HG03045 (cell line): ENCODE results near the gene HASPIN.

ENCODE experiments used
- ATAC-seq: cut with Tn5 transposase; IDR thresholded peaks from one replicate; pipeline ENCODE4 v1.9.1; 2021; ENCODE audit warnings: mild to moderate bottlenecking, moderate library complexity; ENCODE audit not compliant: unreplicated experiment

Gene HASPIN

DNA sequence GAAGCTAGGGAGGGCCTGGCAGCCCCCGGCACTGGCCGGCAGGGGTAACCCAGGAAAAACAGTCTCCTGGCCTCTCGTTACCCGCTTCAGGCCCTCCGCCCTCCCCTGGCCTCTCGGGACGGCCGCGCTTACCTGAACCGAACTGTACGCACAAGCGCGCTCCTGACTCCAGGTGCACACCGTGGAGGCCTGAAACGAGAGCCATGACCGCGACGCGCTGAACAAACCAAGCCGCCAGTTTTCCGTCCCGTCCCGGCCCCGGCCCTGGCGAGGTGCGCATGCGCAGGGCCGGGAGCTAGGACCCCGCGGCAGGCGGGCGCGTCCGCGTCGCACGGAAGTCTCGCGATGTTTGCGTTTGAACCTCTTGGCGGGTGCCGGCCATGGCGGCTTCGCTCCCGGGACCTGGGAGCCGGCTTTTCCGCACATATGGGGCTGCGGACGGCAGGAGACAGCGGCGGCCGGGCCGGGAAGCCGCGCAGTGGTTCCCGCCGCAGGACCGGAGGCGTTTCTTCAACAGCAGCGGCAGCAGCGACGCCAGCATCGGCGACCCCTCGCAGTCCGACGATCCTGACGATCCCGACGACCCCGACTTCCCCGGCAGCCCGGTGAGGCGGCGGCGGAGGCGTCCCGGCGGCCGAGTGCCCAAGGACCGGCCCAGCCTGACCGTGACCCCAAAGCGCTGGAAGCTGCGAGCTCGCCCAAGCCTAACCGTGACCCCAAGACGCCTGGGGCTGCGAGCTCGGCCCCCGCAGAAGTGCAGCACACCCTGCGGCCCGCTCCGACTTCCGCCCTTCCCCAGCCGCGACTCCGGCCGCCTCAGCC, at the start of gene HASPIN:
TSS of gene HASPIN (plus strand) at position 348 of the 822 bp plus-strand sequence. CDS start at position 381, 33 bp downstream.
- peak; percentile 90 for ATAC-seq

DNA sequence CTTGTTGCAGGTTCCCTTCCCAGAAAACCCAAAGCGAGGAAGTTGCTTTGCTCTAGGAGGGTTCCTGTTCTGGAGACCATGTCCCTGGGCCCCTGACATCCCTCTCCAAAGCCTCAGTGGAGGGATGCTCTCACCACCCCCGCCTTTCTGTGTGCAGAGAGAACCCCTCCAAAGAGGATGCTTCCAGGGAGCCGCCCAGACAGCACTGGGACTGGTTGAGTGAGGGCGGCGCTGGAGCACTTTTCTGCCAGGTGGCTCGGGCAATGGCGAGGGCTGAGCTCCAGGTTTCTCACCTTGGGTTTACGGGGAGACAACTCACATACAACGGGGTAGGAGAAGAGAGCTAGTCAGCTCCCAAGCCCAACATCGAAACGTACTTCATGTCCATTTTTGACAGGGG, 47.8 kb upstream of the HASPIN start:
- no peak for ATAC-seq

DNA sequence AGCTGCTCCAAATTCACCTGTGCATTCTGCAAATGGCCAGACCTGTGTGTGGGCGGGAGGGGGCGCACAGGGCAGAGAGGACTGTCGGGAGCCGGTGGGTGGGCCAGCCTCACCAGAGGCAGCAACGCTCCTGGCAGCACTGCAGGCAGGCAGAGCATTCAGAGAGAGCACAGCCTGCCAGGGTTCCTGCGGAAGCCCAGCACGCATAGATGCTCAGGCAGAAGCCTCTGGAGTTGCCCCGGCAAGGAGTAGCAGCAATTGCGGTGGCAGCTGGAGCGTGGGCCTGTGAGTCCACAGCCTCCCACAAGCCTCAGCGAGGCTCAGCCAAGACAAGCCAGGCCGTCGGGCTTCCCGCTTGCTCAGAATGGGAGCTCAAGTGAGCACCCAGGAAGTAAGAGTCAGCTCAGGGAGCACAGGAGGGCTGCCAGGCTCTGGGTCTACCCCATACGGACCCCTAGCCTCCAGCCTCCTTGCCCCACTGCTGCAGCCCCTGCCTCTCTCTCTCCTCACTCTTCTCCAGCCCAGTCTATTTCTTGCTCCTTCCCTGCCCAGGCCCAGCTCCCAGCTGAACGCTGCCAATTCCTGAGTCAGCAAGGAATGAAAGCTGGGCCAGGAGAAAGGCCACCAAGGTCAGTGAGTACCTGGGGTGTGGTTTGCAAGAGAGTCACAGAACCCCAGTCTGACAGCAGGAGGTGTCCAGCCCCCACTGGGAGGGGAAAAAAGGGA, 45.4 kb upstream of the HASPIN start:
- no peak for ATAC-seq

DNA sequence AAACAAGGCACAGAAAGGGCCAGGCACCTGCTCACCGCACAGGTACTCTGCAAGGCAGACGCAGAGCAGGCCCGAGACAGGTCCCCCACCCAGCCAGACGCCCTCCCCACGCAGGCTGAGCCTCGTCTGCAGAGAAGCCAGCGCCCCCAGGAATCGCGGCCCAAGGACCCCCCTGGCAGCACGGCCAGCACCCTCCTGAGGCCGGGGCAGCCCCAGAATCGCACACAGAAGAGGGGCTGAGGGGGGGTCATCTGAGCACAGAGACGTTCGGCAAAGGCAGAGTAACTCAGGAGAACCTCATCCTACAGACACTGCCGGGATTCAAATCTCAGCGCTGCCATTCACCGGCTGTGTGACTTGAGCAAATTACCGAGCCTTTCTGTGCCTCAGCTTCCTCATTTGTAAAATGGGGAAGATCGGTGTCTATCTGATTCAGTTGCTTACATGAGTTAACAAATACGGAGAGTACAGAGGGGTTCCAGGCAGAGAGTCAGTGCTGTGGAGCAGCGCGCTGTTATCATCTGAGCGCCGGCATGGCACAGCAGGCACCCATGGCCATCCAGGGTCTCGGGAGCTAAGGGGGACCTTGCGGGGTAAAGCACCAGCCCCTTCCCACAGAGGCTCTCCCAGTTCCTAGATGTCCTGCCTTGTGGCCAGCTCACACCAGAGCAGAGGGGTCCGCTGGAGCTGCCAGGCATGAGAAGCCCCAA, 44.7 kb upstream of the HASPIN start:
- ATAC-seq: no peak

DNA sequence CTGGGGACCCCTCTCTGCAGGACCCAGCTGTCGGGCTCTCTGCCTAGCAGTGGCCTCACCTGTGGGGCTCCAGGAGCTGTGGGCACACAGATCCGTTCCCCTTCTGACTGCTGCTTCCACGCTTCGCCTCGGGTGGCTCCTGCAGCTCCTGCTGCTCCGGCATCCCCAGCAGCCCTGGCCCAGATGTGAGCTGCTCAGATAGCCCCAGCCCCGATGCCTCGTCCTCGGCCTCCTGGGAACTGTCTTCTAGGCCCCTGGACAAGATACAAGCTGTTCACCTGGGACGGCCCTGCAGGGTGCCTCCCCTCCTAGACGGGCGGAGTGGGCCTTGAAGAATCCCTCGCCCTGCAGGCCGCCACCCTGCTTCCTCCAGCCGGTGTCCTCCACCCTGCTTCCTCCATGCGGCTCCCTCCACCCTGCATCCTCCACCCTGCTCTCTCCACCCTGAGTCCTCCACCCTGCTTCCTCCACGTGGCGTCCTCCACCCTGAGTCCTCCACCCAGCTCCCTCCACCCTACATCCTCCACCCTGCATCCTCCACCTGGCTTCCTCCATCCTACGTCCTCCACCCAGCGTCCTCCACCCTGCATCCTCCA, 44.1 kb upstream of the HASPIN start:
- ATAC-seq: no peak

DNA sequence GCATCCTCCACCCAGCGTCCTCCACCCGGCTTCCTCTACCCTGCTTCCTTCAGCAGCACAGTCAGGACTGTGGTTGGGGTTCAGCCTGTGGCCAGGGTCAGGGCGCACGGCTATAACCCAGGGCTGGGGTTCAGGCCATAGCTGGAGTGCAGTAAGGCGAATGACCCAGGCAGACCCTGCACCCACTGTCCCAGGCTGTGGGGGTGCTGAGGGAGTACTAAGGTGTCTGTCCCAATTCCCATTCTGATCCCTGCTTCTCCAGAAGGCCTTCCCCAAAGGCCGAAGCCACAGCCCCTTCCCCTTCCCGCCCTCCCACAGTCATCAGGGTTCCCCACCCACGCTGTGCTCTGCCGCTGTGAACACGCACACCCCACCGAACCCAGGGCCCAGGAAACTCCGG, 42.6 kb upstream of the HASPIN start:
- ATAC-seq: no peak

DNA sequence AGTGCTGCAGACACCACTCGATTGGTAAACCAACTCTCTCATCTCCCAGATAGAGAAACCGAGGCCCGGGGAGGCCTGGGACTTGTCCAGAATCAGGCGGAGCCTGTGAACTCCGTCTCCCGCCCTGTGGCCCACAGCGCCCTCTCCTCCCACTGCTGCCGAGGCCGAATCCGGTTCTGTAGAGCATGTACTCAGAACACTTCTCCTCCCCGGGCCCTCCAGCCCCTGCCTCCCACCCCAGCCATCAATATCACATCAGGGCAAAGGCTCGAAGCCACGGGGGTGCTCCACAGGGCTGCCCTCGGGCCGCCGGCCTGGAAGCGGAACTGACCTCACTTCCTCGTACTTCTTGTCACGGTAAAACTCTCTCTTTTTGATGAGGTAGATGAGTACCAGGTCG, 42.1 kb upstream of the HASPIN start:
- ATAC-seq: no peak

DNA sequence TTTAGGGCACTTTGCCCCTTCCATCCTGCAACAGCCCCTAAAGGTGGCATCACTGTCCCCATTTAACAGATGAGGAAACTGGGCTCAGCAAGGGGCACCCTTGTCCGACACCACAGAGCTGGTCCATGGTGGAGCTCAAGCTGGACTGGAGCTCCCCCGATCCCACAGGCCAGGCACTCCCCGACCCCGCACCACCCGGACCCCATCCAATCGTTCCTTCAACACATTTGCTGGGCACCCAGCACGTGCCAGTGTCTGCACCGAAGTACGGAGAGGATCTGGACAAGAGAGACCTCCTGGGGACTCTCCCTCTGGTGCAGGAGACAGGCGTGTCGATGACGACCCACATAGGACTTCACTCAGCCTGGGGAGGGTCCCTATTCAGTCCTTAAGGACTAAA, 41.7 kb upstream of the HASPIN start:
- ATAC-seq: no peak

DNA sequence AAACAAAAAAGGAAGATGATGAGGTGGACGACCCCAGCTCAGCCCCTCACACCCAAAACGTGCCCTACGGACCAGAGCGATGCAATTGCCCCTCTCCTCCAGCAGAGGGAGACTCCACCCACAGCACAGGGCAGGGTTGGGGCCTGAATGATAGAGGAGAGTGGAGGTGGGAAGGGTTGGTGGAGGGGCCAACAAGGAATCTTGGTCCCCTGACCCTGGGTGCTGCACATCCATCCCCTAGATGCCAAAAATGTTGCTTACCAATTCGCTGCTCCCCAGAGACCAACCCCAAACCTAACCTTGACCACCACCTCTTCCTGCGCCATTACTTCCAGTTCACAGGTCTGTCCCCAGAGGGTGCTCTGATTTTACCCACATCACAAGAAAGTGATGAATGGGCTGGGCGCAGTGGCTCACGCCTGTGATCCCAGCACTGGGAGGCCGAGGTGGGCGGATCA, 40.6 kb upstream of the HASPIN start:
- no peak for ATAC-seq

DNA sequence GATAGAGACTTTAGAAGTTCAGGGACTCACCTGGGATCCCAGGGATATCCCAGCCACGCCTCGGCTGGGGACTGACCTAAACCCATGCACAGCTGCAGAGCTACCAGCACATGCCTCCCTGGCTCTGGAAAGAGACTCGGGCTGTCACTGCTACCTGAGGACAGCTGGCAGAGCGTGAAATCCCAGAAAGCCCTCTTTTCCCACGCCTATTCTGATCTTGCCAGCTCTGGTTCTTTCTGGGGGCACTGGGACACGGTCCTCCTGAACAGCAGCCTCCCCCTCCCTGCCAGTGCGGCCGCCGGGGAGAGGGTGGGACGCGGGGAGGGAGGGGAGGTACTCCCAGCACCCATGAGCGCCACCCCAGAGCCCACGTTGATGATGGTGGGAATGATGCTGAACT, 38.5 kb upstream of the HASPIN start:
- no peak for ATAC-seq

DNA sequence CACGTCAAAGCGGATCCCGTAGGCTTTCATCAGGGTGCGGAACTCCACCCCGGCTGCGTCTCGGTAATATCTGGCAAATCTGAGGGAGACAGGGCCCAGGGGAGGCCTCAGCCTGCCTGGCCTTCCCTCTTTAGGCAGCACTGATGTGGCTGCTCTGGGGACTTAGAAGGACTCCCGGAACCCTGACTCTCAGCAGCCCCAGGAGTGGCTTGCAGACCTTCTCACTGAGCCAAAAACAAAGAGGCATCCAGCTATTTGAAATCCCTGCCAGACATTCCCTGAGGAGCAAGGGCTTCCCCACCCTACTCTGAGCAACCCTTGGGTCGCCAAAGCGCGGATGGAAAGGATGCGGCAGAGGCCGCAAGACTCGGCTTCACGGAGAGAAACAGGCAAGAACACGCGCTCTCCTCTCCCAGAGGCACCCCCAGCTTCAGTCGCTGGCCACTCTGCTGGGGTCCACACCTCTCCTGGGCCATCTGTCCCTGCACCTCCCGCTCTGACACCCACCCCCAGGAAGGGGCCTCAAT, 35.6 kb upstream of the HASPIN start:
- ATAC-seq: no peak

DNA sequence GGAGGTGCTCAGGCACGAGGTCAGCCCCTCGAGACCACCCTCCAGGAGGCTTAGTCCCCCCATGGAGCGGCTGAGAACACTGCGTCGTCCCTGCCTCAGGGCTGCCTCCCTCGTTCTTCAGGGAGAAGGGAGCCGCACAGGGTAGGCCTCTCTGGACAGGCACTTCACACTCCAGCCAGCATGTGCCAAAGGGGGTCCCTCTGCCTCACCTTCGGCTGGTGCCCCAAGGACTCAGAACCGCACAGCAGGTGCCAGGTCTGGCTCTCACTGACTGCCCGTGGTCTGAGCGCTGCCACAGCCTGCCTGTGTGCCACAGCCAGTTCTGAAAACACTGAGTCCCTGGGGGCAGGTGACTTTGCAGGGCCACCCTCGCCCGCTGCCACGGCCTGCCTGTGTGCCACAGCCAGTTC, 34.8 kb upstream of the HASPIN start:
- no peak for ATAC-seq

DNA sequence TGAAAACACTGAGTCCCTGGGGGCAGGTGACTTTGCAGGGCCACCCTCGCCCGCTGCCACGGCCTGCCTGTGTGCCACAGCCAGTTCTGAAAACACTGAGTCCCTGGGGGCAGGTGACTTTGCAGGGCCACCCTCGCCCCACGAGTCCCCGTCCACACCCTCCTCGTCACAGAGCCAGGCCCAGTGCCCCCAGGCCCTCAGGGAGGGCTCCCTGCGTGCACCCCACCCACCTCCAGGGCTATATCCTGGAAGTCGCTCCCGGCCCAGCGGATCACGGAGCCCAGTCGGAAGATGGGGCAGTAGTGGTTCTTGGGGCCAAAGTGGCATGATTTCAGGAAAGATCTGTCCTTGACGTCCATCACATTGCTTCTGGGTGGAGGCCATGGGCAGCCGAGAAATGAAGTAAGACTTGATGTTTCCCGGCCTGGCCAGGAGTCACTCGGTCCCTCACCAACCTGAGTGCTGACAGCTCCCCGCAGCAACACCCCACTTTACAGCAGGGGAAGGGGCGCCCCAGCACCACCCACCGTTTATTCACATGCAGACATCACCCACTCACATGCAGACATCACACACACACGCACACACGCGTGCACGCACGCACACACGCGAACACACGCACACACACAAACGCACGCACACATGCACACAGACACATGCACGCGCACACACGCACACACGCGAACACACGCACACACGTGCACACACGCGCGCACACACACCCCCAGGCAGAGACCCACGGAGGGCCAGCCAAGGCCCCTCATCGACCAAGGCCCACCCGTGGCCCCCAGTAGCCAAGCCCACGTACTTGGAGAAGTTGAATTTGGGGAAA, 34.2 kb upstream of the HASPIN start:
- ATAC-seq: no peak

DNA sequence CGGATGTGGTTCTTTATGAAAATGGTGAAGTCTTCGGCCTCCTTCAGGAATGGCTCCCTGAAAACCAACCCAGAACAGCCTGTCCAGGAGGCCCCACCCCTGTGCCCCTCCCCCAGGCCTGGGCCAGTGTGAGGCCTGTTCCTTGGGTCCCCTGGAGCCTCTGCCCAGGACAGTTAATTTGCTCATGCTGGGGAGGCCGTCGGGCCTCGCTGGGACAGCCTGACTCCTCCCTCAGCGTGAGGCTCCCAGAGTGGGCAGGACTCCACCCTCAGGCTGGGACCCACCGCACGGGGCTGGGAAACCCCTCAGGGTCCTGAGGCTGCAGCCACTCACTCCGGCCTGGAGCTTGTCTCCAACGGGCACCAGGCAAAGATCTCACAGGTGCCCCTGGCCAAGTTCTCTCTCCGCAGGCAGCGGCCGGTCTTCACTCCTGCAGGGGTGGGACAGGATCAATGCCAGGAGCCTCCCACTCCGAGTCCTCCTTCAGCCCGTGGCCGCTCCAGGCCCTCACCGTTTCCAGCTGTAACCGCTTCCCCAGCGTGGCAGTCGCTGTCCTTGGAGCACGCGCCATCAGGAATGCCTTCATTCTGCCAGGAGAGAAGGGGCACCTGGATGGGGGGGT, 33.5 kb upstream of the HASPIN start:
- ATAC-seq: no peak

DNA sequence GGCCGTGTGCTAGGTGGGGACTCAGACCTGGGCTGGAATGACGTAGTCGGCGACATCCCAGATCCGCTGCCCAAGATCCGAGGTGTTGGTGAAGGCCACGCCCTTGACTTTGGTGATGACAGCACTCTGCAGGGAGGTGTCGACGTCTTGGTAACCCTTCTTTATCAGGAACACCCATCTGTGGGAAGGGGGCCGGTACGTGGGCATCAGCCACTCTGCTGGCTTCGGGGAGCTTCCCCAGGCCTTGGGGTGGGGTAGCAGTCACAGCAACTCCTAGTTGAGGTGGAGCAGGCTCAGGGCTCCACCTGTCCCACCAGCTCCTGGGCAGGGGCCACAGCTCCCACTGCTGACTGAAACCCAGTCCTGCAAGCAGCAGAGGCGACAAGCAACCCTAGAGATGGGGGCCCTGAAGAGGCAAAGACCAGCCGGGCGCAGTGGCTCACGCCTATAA, 32.1 kb upstream of the HASPIN start:
- ATAC-seq: no peak

DNA sequence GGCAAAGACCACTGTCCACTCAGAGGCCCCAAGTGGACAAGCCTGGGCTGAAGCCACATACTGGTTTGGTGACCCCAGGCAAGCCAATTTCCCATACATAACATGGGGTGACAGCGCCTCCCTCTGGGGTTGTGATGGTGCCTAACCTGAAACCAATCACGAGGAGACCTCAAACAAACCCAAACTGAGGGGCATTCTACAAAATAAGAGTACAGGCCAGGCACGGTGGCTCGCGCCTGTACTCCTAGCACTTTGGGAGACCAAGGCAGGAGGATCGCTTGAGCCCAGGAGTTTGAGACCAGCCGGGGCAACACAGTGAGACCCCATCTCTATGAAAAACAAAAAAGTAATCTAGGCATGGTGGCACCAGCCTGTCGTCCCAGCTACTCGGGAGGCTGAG, 31.4 kb upstream of the HASPIN start:
- no peak for ATAC-seq

DNA sequence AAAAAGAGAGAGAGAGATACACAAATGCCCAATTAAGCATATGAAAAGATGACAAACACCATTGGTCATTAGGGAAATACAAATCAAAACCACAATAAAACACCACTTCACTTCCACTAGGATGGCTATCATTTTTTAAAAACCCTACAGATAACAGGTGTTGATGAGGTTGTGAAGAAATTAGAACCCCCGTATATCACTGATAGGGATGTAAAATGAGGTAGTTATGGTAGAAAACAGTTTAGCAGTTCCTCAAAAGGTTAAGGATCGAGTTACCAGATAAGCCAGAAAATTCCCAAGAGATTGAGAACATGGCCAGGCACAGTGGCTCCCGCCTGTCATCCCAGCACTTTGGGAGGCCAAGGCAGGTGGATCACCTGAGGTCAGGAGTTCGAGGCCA, 30.6 kb upstream of the HASPIN start:
- no peak for ATAC-seq

DNA sequence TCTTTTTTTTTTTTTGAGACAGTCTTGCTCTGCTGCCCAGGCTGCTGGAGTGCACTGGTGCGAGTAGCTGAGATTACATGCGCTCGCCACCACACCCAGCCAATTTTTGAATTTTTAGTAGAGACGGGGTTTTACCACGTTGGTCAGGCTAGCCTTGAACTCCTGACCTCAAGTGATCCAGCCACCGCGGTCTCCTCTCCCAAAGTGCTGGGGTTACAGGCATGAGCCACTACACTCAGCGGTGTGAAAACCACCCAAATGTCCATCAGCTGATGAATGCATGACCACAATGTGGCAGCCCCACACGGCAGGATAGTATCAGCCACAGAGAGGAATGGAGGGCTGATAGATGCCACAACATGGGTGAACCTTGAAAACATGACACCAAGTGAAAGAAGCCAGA, 29.9 kb upstream of the HASPIN start:
- no peak for ATAC-seq

DNA sequence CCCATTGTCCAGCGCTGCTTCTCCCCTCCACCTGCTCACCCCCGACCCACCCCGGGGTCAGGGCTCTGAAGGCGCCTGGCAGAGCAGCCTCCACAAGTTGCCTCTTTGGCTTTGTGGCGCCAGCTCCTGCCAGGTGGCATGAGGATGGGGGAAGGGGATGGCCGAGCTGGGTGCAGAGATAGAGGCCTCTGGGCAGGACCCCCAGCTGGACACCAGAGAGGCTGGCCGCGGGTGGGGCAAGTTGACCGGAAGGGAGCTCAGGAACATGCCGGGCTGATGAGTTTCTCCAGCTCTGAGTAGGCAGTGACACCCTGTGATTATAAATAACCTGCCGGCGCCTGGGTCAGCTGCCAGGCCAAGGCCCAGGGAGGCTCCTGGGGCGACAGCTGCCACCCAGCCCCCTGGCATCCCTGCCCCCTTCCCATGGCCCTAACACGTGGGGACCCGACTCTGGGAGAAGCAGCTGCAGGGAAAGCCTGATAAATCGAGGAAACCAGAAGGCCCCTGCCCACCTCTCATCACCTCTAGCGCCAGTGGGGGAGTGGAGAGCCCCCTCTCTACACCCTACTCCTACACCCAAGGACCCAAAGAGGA, 28.5 kb upstream of the HASPIN start:
- ATAC-seq: no peak
